ENCODE measurements around the gene RNF112. TPM values are rescaled to one million over a fixed set of nuclear protein-coding genes. Genes with fewer than 3 reads are reported as not detected.
A peak's percentile ranks its signal among the peaks of the same experiment; 100 is the strongest.

RNF112 gene
- total RNA-seq, 1 donor from 2014 or later: 0.67 TPM

DNA sequence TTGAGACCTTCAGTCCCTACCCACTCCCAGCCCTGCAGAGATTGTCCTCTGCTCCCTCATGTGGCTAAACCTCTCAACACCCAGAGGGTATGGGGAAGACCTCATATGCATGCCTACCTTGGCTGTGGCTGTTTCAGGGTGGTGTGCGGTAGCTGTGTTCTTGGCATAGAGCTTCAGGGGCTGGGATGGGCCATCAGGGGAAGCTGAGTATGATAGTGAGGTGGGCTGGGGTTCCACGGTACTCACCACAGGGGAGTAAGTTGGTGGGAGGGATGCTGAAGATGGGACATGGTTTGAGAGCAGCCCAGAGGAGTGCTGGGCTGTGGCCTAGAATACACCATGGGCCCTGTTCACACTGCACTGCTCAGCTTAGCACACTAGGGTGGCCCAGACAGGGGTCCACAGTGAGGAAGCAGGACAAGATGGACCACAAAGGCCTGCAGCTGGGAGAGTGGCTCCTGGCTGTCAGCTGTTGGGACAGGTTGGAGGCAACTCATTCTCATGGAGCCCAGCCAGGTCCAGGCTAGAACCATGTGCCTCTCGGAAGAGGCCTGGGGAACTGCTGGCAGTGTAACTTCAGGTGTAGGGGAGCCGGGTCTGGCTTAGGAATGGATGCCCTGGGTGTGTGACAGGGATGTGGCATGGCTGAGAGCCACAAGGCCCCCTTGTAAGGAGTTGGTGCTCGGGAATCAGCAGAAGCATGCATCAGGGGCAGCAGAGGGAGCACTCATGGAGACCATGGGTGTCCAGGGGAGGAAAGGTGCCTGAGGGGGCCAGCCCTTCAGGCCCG is 27.2 kb upstream of the RNF112 start:
- H3K4me3 Mint-ChIP-seq (ENCODE audit: unreplicated experiment): no peak overlapping the region
- peak; percentile 71 for DNase-seq (ENCODE audit: low spot score)
- H3K36me3 Mint-ChIP-seq (ENCODE audit: low read depth): peaks cover 31% of the 10 kb centered on the region

GRCh38 chr17:19384723-19385391 is 26.2 kb upstream of the RNF112 start:
- peak overlapping the region; percentile 99 for H3K27ac Mint-ChIP-seq (ENCODE audit: unreplicated experiment)
- H3K36me3 Mint-ChIP-seq (ENCODE audit: low read depth): peaks cover 24% of the 10 kb centered on the region
- peak; percentile 85 for DNase-seq (ENCODE audit: low spot score)
- no peaks in the 10 kb centered on the region for H3K9me3 Mint-ChIP-seq (ENCODE audit: low read depth)
- no peaks in the 10 kb centered on the region for H3K27me3 Mint-ChIP-seq (ENCODE audit: low read depth)
- TF ChIP-seq, protein P1, sequence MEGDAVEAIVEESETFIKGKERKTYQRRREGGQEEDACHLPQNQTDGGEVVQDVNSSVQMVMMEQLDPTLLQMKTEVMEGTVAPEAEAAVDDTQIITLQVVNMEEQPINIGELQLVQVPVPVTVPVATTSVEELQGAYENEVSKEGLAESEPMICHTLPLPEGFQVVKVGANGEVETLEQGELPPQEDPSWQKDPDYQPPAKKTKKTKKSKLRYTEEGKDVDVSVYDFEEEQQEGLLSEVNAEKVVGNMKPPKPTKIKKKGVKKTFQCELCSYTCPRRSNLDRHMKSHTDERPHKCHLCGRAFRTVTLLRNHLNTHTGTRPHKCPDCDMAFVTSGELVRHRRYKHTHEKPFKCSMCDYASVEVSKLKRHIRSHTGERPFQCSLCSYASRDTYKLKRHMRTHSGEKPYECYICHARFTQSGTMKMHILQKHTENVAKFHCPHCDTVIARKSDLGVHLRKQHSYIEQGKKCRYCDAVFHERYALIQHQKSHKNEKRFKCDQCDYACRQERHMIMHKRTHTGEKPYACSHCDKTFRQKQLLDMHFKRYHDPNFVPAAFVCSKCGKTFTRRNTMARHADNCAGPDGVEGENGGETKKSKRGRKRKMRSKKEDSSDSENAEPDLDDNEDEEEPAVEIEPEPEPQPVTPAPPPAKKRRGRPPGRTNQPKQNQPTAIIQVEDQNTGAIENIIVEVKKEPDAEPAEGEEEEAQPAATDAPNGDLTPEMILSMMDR (IDR thresholded peaks at IDR 0.05): no peak
- H3K4me1 Mint-ChIP-seq (ENCODE audit: low read depth): peaks cover 87% of the 10 kb centered on the region
- peak overlapping the region; percentile 78 for H3K4me3 Mint-ChIP-seq (ENCODE audit: unreplicated experiment)

More for the DNA sequence above, 27.2 kb upstream of the RNF112 start:
- H3K4me1 Mint-ChIP-seq (ENCODE audit: low read depth): peaks cover 87% of the 10 kb centered on the region
- no peaks in the 10 kb centered on the region for H3K27me3 Mint-ChIP-seq (ENCODE audit: low read depth)
- H3K9me3 Mint-ChIP-seq (ENCODE audit: low read depth): no peaks in the 10 kb centered on the region
- TF ChIP-seq, protein P1 (IDR thresholded peaks at IDR 0.05): no peak
- peak overlapping the region; percentile 99 for H3K27ac Mint-ChIP-seq (ENCODE audit: unreplicated experiment)

DNA sequence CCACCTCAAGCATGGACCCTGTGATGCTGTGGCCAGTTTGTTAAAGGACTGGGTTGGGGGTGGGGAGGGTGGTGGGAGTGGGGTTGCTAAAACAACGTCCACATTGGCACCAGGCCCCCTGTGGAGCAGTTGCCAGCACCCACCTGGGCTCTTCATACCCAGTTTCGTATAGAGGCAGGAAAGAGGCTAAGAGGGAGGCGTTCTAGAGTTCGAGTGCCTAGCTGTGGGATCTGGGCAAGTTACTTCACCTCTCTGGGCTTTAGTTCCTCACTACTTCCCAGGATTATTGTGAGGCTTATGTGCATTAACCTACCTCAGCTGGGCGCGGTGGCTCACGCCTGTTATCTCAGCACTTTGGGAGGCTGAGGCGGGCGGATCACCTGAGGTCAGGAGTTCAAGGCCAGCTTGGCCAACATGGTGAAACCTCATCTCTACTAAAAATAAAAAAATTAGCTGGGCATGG is 25.5 kb upstream of the RNF112 start:
- Mint-ChIP-seq H3K27me3 (ENCODE audit: low read depth) (no peaks in the 10 kb centered on the region), H3K36me3 (ENCODE audit: low read depth) (peaks cover 19% of the 10 kb centered on the region), H3K4me1 (ENCODE audit: low read depth) (peaks cover 87% of the 10 kb centered on the region), H3K9me3 (ENCODE audit: low read depth) (no peaks in the 10 kb centered on the region), H3K27ac (ENCODE audit: unreplicated experiment) (peak overlapping the region; percentile 99), H3K4me3 (ENCODE audit: unreplicated experiment) (peak overlapping the region; percentile 78)
- DNase-seq (ENCODE audit: low spot score): peak; percentile 55
- TF ChIP-seq, protein P1 (IDR thresholded peaks at IDR 0.05): no peak

DNA sequence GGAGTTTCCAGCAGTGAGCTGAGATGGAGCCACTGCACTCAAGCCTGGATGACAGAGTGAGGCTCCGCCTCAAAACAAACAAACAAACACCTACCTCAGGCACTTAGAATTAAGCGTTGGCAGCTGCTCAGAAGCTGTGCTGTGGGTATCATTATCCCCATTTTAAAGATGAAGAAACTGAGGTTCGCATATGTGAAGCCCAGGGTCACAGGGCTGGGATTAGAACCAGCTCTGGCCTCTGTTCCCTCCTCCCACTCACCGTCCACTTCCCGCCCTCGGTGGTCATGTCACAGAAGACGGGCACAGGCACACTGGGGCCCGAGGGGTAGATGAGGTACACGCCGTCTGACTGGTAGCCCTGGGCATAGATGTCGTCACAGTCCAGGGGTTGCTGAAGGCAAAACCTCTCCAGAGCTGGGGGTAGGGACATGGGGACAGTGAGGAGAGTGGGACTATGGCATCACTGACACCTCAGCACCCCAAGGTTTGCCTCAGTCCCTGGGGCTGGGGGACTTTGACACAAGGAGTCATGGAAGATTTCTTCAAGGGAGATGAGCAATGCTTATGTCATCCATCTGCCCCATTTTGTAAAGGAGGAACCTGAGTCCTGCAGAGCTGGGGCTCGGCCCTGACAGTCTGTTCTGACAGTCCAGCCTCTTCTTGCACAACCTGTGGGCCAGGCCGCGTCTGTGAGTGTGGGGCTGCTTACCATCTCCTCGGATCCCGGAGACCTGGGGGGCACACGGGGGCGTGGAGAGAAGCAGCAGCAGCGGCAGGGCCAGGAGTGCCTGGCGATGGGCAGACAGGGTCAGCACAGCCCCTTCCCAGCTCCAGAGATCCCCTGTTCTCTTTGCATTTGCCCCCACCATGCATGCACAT is 24.7 kb upstream of the RNF112 start:
- Mint-ChIP-seq H3K27ac (ENCODE audit: unreplicated experiment) (peak overlapping the region; percentile 99), H3K9me3 (ENCODE audit: low read depth) (no peaks in the 10 kb centered on the region), H3K36me3 (ENCODE audit: low read depth) (peaks cover 13% of the 10 kb centered on the region), H3K4me1 (ENCODE audit: low read depth) (peaks cover 83% of the 10 kb centered on the region), H3K4me3 (ENCODE audit: unreplicated experiment) (peak overlapping the region; percentile 78), H3K27me3 (ENCODE audit: low read depth) (no peaks in the 10 kb centered on the region)
- TF ChIP-seq, protein P1 (IDR thresholded peaks at IDR 0.05): no peak
- peak; percentile 92 for DNase-seq (ENCODE audit: low spot score)
